Endothelial cell of umbilical vein (primary cell): ENCODE data around the gene ZNRD2.

Source experiments
- EZH2 ChIP-seq: IDR thresholded peaks from 2 replicates; pipeline ENCODE4 v1.6.1; 2012; ENCODE audit warnings: borderline replicate concordance, low read depth, mild to moderate bottlenecking, moderate library complexity, low read length, inconsistent platforms; ENCODE audit not compliant: severe bottlenecking
- FOS ChIP-seq: IDR thresholded peaks from 2 replicates; pipeline ENCODE4 v1.6.1; 2011; ENCODE audit warnings: mild to moderate bottlenecking, low read length, moderate library complexity, borderline replicate concordance; ENCODE audit not compliant: insufficient read depth
- GATA2 ChIP-seq: IDR thresholded peaks from 2 replicates; pipeline ENCODE4 v1.7.0; 2011; ENCODE audit warnings: low read depth, mild to moderate bottlenecking, moderate library complexity, mixed read lengths, low read length; ENCODE audit not compliant: insufficient read length, insufficient read depth
- JUN ChIP-seq: IDR thresholded peaks from 2 replicates; pipeline ENCODE4 v1.6.1; 2011; ENCODE audit warnings: borderline replicate concordance, low read depth; ENCODE audit not compliant: insufficient read length, insufficient read depth
- MAX ChIP-seq: IDR thresholded peaks from 2 replicates; pipeline ENCODE4 v1.6.1; 2011; ENCODE audit not compliant: insufficient read depth, insufficient read length
- MYC ChIP-seq: IDR thresholded peaks from one replicate; pipeline ENCODE4 v1.6.1; 2011; ENCODE audit warnings: mild to moderate bottlenecking, low read depth, low read length
- POLR2A ChIP-seq: IDR thresholded peaks from 2 replicates; pipeline ENCODE4 v1.6.1; 2012; ENCODE audit warnings: low read depth, mild to moderate bottlenecking, control low read depth, low read length
- POLR2AphosphoS5 ChIP-seq: IDR thresholded peaks from 2 replicates; pipeline ENCODE4 v1.6.1; 2012; ENCODE audit warnings: low read depth, mild to moderate bottlenecking, control low read depth, low read length, moderate library complexity; ENCODE audit not compliant: insufficient read depth
- TF ChIP-seq, protein P1 (sequence below), 2 donors: IDR thresholded peaks; 1 replicate in 1 of 2; 2 replicates in 1 of 2; pipeline ENCODE4 v1.5.1; 2011; ENCODE audit warnings: low read length in 2 of 2, mild to moderate bottlenecking in 2 of 2, moderate library complexity in 2 of 2, control low read depth in 1 of 2, inconsistent platforms in 1 of 2, low read depth in 1 of 2; ENCODE audit not compliant: insufficient read depth in 1 of 2; ENCODE audit errors: extremely low read depth in 1 of 2

DNA sequence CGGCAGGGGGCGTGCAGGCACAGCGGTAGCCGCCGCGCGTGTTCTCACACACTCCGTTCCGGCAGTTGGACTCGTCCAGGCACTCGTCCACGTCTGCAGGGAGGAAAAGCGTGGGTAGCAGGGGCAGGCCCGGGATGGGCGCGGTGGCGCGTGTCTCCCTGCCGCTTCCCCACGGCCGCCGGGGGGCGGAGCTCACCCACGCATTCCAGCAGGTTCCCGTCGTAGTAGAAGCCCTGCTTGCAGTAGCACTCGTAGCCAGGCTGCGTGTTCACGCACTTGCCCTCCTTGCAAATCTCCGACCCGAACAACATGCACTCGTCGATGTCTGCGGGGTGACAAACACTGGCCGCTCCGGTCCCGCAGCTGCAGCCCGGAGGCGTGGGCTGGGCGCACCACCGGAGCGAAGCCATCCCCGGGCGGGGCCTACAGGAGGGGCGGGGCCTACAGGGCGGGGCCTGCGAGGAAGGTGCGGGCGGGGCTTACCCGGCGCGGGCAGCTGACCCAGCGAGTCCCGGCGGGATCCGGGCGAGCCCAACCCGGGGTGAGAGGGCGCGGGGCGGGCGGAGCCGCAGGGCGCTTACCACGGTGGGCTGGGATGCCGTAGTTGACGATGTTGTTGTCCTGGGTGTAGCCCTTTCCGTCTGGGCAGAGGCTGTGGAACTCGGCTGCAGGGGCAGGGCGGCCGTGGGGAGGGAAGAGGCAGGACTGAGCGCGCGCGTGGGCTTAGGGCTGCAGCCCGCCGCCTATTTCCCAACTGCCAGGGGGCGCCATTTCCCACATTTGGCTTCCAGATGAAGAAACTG lies 29.8 kb upstream of the ZNRD2 start:
- TF ChIP-seq, protein P1, sequence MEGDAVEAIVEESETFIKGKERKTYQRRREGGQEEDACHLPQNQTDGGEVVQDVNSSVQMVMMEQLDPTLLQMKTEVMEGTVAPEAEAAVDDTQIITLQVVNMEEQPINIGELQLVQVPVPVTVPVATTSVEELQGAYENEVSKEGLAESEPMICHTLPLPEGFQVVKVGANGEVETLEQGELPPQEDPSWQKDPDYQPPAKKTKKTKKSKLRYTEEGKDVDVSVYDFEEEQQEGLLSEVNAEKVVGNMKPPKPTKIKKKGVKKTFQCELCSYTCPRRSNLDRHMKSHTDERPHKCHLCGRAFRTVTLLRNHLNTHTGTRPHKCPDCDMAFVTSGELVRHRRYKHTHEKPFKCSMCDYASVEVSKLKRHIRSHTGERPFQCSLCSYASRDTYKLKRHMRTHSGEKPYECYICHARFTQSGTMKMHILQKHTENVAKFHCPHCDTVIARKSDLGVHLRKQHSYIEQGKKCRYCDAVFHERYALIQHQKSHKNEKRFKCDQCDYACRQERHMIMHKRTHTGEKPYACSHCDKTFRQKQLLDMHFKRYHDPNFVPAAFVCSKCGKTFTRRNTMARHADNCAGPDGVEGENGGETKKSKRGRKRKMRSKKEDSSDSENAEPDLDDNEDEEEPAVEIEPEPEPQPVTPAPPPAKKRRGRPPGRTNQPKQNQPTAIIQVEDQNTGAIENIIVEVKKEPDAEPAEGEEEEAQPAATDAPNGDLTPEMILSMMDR (IDR thresholded peaks at IDR 0.05; ENCODE audit: extremely low read depth in 1 of 2, insufficient read depth in 1 of 2, low read depth in 1 of 2, low read length in 2 of 2), result peak; percentile 85 to 91
- TF ChIP-seq POLR2AphosphoS5 (peak; percentile 33), MAX (peak; percentile 59), POLR2A (no peak), EZH2 (no peak), JUN (no peak), GATA2 (no peak), FOS (no peak), MYC (peak; percentile 45)
